Fibroblast of lung (primary cell): ENCODE measurements around the gene MORN3. TPM values are rescaled to one million over a fixed set of nuclear protein-coding genes. Genes with fewer than 3 reads are reported as not detected.
"Not testable (repeated sequence)": the region's sequence is repeated elsewhere in the genome, so short reads cannot be mapped to it uniquely, and the experiment has no call there.

Experiments
- DNase-seq, 2 donors: peaks; one replicate each; pipeline versions ENCODE4 v3.0.0 to v3.0.0-alpha.2; 2010; ENCODE audit warnings: low read depth in 2 of 2
- H2AFZ ChIP-seq: 2 replicates; pipeline ENCODE4 v1.5.1; 2012; ENCODE audit warnings: low read length, control low read depth, inconsistent platforms
- H3K27ac ChIP-seq: 2 replicates; pipeline ENCODE4 v1.5.1; 2011; ENCODE audit warnings: low read length, control low read depth; ENCODE audit not compliant: insufficient read depth
- H3K27me3 ChIP-seq: 2 replicates; pipeline ENCODE4 v1.5.1; 2011; ENCODE audit warnings: mild to moderate bottlenecking, low read length; ENCODE audit not compliant: control insufficient read depth, insufficient read depth
- H3K36me3 ChIP-seq: 2 replicates; pipeline ENCODE4 v1.5.1; 2011; ENCODE audit warnings: low read length; ENCODE audit not compliant: control insufficient read depth, insufficient read depth
- H3K4me1 ChIP-seq: 2 replicates; pipeline ENCODE4 v1.5.1; 2011; ENCODE audit warnings: low read length; ENCODE audit not compliant: control insufficient read depth, insufficient read depth; ENCODE audit errors: extremely low read depth
- H3K4me2 ChIP-seq: 2 replicates; pipeline ENCODE4 v1.5.1; 2011; ENCODE audit warnings: low read length, control low read depth; ENCODE audit not compliant: insufficient read depth; ENCODE audit errors: extremely low read depth
- H3K4me3 ChIP-seq, 4 experiments: fragments of 200-600 bp in 1 of 4; sonication (generic) in 1 of 4; replicated peaks in 1 of 4; 2 replicates each; pipeline ENCODE4 v1.5.1; 2011 to 2016; ENCODE audit warnings: low read length in 4 of 4, low read depth in 3 of 4, mild to moderate bottlenecking in 3 of 4, control low read depth in 2 of 4, inconsistent platforms in 1 of 4, mixed read lengths in 1 of 4; ENCODE audit not compliant: insufficient read depth in 1 of 4; ENCODE audit errors: control extremely low read depth in 1 of 4
- H3K79me2 ChIP-seq: 2 replicates; pipeline ENCODE4 v1.5.1; 2012; ENCODE audit warnings: mild to moderate bottlenecking, low read length, inconsistent platforms; ENCODE audit not compliant: control insufficient read depth, insufficient read depth
- H3K9ac ChIP-seq: 2 replicates; pipeline ENCODE4 v1.5.1; 2011; ENCODE audit warnings: mild to moderate bottlenecking, low read length, control low read depth; ENCODE audit not compliant: insufficient read depth
- H3K9me3 ChIP-seq: 2 replicates; pipeline ENCODE4 v1.5.1; 2012; ENCODE audit warnings: low read depth, low read length; ENCODE audit not compliant: control insufficient read depth, insufficient read depth
- H4K20me1 ChIP-seq: 2 replicates; pipeline ENCODE4 v1.5.1; 2011; ENCODE audit warnings: low read length; ENCODE audit not compliant: control insufficient read depth, insufficient read depth; ENCODE audit errors: extremely low read depth
- CTCF ChIP-seq, 2 donors: IDR thresholded peaks in 1 of 2; conservative IDR thresholded peaks in 1 of 2; 1 replicate in 1 of 2; 2 replicates in 1 of 2; pipeline ENCODE4 v1.5.1; 2011 to 2012; ENCODE audit warnings: low read length in 2 of 2, control low read depth in 1 of 2, inconsistent platforms in 1 of 2, low read depth in 1 of 2, mild to moderate bottlenecking in 1 of 2
- EZH2 ChIP-seq: IDR thresholded peaks from 2 replicates; pipeline ENCODE4 v1.5.1; 2012; ENCODE audit warnings: low read length, control low read depth, mild to moderate bottlenecking; ENCODE audit errors: missing control alignments
- polyA plus RNA-seq, 2 donors: library from polyadenylated mRNA; depleted of rRNA in 1 of 2; stranded (reverse) in 1 of 2; unstranded in 1 of 2; fragments of >200 nt; gene quantifications; 2 replicates each; pipeline ENCODE4 v1.2.1, GENCODE V29; 2011 to 2012; ENCODE audit warnings: missing spikeins in 1 of 2
- total RNA-seq: library from RNA; depleted of rRNA; stranded (reverse); fragments of >200 nt; gene quantifications from 2 replicates; pipeline ENCODE4 v1.2.1, GENCODE V29; 2014

Gene MORN3
- total and polyA plus RNA-seq, 2 donors (not counting 1 experiment from before 2014, with no cell fraction given) = 0.61 to 0.83 TPM

- no peak overlapping the region for H3K4me3 ChIP-seq
- no peaks in the 10 kb centered on the region for H4K20me1 ChIP-seq
- no peak for DNase-seq
- no peak overlapping the region for H3K27ac ChIP-seq
- no peaks in the 10 kb centered on the region for H3K36me3 ChIP-seq
- H3K4me2 ChIP-seq = no peak overlapping the region
- H3K79me2 ChIP-seq = no peaks in the 10 kb centered on the region
- no peak for TF ChIP-seq CTCF (conservative IDR thresholded peaks at IDR 0.05 in 1 of 2, IDR thresholded peaks at IDR 0.05 in 1 of 2; ENCODE audit: low read depth in 1 of 2, low read length in 2 of 2)
- TF ChIP-seq EZH2 = no peak
- no peaks in the 10 kb centered on the region for H3K9me3 ChIP-seq
- no peak overlapping the region for H2AFZ ChIP-seq
- no peak overlapping the region for H3K9ac ChIP-seq
- H3K4me1 ChIP-seq = no peaks in the 10 kb centered on the region
- H3K27me3 ChIP-seq = no peaks in the 10 kb centered on the region
Measured at GRCh38 chr12:121693155-121693687, 23.8 kb upstream of the MORN3 start.

- not testable (repeated sequence) for DNase-seq, H3K9me3 ChIP-seq
Measured at GRCh38 chr12:121692744-121693143, 23.3 kb upstream of the MORN3 start.

GRCh38 chr12:121689430-121689829 is 20.0 kb upstream of the MORN3 start:
- TF ChIP-seq EZH2 = no peak
- no peak for TF ChIP-seq CTCF (conservative IDR thresholded peaks at IDR 0.05 in 1 of 2, IDR thresholded peaks at IDR 0.05 in 1 of 2; ENCODE audit: low read depth in 1 of 2, low read length in 2 of 2)
- no peaks in the 10 kb centered on the region for H3K9me3 ChIP-seq
- no peaks in the 10 kb centered on the region for H3K27me3 ChIP-seq
- no peak for DNase-seq
- no peaks in the 10 kb centered on the region for H3K36me3 ChIP-seq
- H3K4me1 ChIP-seq = no peaks in the 10 kb centered on the region
- no peak overlapping the region for H2AFZ ChIP-seq
- no peak overlapping the region for H3K4me3 ChIP-seq
- H3K79me2 ChIP-seq = no peaks in the 10 kb centered on the region
- no peak overlapping the region for H3K9ac ChIP-seq
- H4K20me1 ChIP-seq = no peaks in the 10 kb centered on the region
- H3K27ac ChIP-seq = no peak overlapping the region
- no peak overlapping the region for H3K4me2 ChIP-seq

More at GRCh38 chr12:121692744-121693143, 23.3 kb upstream of the MORN3 start:
- H3K27ac ChIP-seq, H3K4me2 ChIP-seq, H3K79me2 ChIP-seq, H3K27me3 ChIP-seq, H4K20me1 ChIP-seq, H3K9ac ChIP-seq, H3K4me3 ChIP-seq, H2AFZ ChIP-seq, H3K36me3 ChIP-seq, H3K4me1 ChIP-seq: not testable (repeated sequence)
